Urinary bladder (tissue), 4 donors: ENCODE data around the gene LPP. TPM values are rescaled to one million over a fixed set of nuclear protein-coding genes. Genes with fewer than 3 reads are reported as not detected.

ENCODE experiments used
- DNase-seq: peaks from one replicate; pipeline ENCODE4 v3.0.0-alpha.2; 2015; ENCODE audit errors: extremely low spot score
- H3K27ac ChIP-seq: one replicate; pipeline ENCODE4 v1.5.1; 2013; ENCODE audit warnings: low read depth, mild to moderate bottlenecking, moderate library complexity
- H3K36me3 ChIP-seq: one replicate; pipeline ENCODE4 v1.6.1; 2013; ENCODE audit warnings: mild to moderate bottlenecking, moderate library complexity; ENCODE audit not compliant: insufficient read depth
- H3K4me1 ChIP-seq: one replicate; pipeline ENCODE4 v1.6.1; 2013; ENCODE audit warnings: mild to moderate bottlenecking, moderate library complexity; ENCODE audit not compliant: insufficient read depth
- H3K4me3 ChIP-seq: one replicate; pipeline ENCODE4 v1.5.1; 2013; ENCODE audit warnings: low read depth, low read length
- WGBS: extraction: QIAGEN DNeasy Blood & Tissue Kit; methylation state at CpG from one replicate; pipeline ENCODE4 v1.1.7; 2013; 5-methylcytosine and 5-hydroxymethylcytosine counted together
- polyA plus RNA-seq: library from polyadenylated mRNA; stranded (reverse); fragments of 200-250 nt; gene quantifications from one replicate; pipeline ENCODE4 v1.2.3, GENCODE V29; 2013
- total RNA-seq: library from RNA; depleted of rRNA; stranded (reverse); fragments of >200 nt; gene quantifications from one replicate; pipeline ENCODE4 v1.2.3, GENCODE V29; 2014
- donor health status: healthy with polysubstance abuse.
- donor health status: healthy.

The LPP gene
- total and polyA plus RNA-seq, 2 donors: 133 to 705 TPM

GRCh38 chr3:188720215-188720614, 566.3 kb downstream of the LPP start:
- H3K4me1 ChIP-seq: no peaks in the 10 kb centered on the region
- no peaks in the 10 kb centered on the region for H3K36me3 ChIP-seq
- H3K27ac ChIP-seq: no peak overlapping the region
- DNase-seq: no peak
- H3K4me3 ChIP-seq: no peak overlapping the region
- 58% methylated on average over 3 of the region's 3 CpGs for WGBS

GRCh38 chr3:188720636-188721035, 566.7 kb downstream of the LPP start:
- H3K36me3 ChIP-seq: no peaks in the 10 kb centered on the region
- no peak for DNase-seq
- H3K4me1 ChIP-seq: no peaks in the 10 kb centered on the region
- H3K27ac ChIP-seq: no peak overlapping the region
- no peak overlapping the region for H3K4me3 ChIP-seq

GRCh38 chr3:188721312-188721711, 567.4 kb downstream of the LPP start:
- Histone ChIP-seq H3K4me3 (no peak overlapping the region), H3K36me3 (no peaks in the 10 kb centered on the region), H3K27ac (no peak overlapping the region), H3K4me1 (no peaks in the 10 kb centered on the region)
- no peak for DNase-seq
- WGBS: 96% methylated on average over 4 of the region's 4 CpGs

- WGBS: 65% methylated on average over 3 of the region's 3 CpGs
- Histone ChIP-seq H3K27ac (no peak overlapping the region), H3K36me3 (no peaks in the 10 kb centered on the region), H3K4me1 (no peaks in the 10 kb centered on the region), H3K4me3 (no peak overlapping the region)
- no peak for DNase-seq
Measured at GRCh38 chr3:188721990-188722389, 568.0 kb downstream of the LPP start.

GRCh38 chr3:188722963-188723362, 569.0 kb downstream of the LPP start:
- no peaks in the 10 kb centered on the region for H3K4me1 ChIP-seq
- WGBS: 87% methylated on average over 3 of the region's 3 CpGs
- no peak for DNase-seq
- H3K36me3 ChIP-seq: no peaks in the 10 kb centered on the region
- no peak overlapping the region for H3K27ac ChIP-seq
- H3K4me3 ChIP-seq: no peak overlapping the region

- 75% methylated on average over 2 of the region's 2 CpGs for WGBS
- Histone ChIP-seq H3K36me3 (no peaks in the 10 kb centered on the region), H3K27ac (no peak overlapping the region), H3K4me1 (no peaks in the 10 kb centered on the region), H3K4me3 (no peak overlapping the region)
- no peak for DNase-seq
Measured at GRCh38 chr3:188727052-188727451, 573.1 kb downstream of the LPP start.

GRCh38 chr3:188728371-188728896, 574.5 kb downstream of the LPP start:
- DNase-seq: no peak
- no peaks in the 10 kb centered on the region for H3K36me3 ChIP-seq
- no peak overlapping the region for H3K27ac ChIP-seq
- no peaks in the 10 kb centered on the region for H3K4me1 ChIP-seq
- 48% methylated on average over 1 of the region's 1 CpG for WGBS
- no peak overlapping the region for H3K4me3 ChIP-seq

GRCh38 chr3:188729422-188729821, 575.5 kb downstream of the LPP start:
- 93% methylated on average over 1 of the region's 1 CpG for WGBS

GRCh38 chr3:188734395-188734794, 580.4 kb downstream of the LPP start:
- no peaks in the 10 kb centered on the region for H3K36me3 ChIP-seq
- no peak for DNase-seq
- H3K4me1 ChIP-seq: no peaks in the 10 kb centered on the region
- no peak overlapping the region for H3K4me3 ChIP-seq
- WGBS: 96% methylated on average over 1 of the region's 1 CpG
- no peak overlapping the region for H3K27ac ChIP-seq

More at GRCh38 chr3:188729422-188729821, 575.5 kb downstream of the LPP start:
- no peak overlapping the region for H3K27ac ChIP-seq
- H3K4me3 ChIP-seq: no peak overlapping the region
- no peak for DNase-seq
- H3K36me3 ChIP-seq: no peaks in the 10 kb centered on the region
- H3K4me1 ChIP-seq: no peaks in the 10 kb centered on the region

GRCh38 chr3:188739511-188739910, 585.6 kb downstream of the LPP start:
- Histone ChIP-seq H3K36me3 (no peaks in the 10 kb centered on the region), H3K27ac (no peak overlapping the region), H3K4me1 (no peaks in the 10 kb centered on the region), H3K4me3 (no peak overlapping the region)
- no peak for DNase-seq

GRCh38 chr3:188740010-188740409, 586.1 kb downstream of the LPP start:
- no peak overlapping the region for H3K27ac ChIP-seq
- WGBS: 92% methylated on average over 1 of the region's 1 CpG
- H3K4me3 ChIP-seq: no peak overlapping the region
- no peaks in the 10 kb centered on the region for H3K4me1 ChIP-seq
- H3K36me3 ChIP-seq: no peaks in the 10 kb centered on the region
- DNase-seq: no peak

GRCh38 chr3:188742755-188743550, 589.0 kb downstream of the LPP start:
- 93% methylated on average over 4 of the region's 4 CpGs for WGBS
- Histone ChIP-seq H3K4me1 (no peaks in the 10 kb centered on the region), H3K4me3 (no peak overlapping the region), H3K36me3 (no peaks in the 10 kb centered on the region), H3K27ac (no peak overlapping the region)
- DNase-seq: no peak

- no peaks in the 10 kb centered on the region for H3K36me3 ChIP-seq
- H3K4me3 ChIP-seq: no peak overlapping the region
- DNase-seq: no peak
- WGBS: over 99% methylated on average over 2 of the region's 2 CpGs
- H3K4me1 ChIP-seq: no peaks in the 10 kb centered on the region
- no peak overlapping the region for H3K27ac ChIP-seq
Measured at GRCh38 chr3:188744166-188744565, 590.2 kb downstream of the LPP start.

GRCh38 chr3:188745031-188745430, 591.1 kb downstream of the LPP start:
- H3K4me1 ChIP-seq: no peaks in the 10 kb centered on the region
- DNase-seq: no peak
- no peak overlapping the region for H3K4me3 ChIP-seq
- no peaks in the 10 kb centered on the region for H3K36me3 ChIP-seq
- no peak overlapping the region for H3K27ac ChIP-seq
